Esophagus muscularis mucosa (tissue), 4 donors: Measurements from ENCODE around the gene EFR3B. TPM values are rescaled to one million over a fixed set of nuclear protein-coding genes. Genes with fewer than 3 reads are reported as not detected.
A peak's percentile ranks its signal among the peaks of the same experiment; 100 is the strongest.

Experiments used
- DNase-seq: peaks from one replicate; pipeline ENCODE4 v3.0.0-alpha.2; 2017; ENCODE audit errors: extremely low spot score
- H3K27ac ChIP-seq, 4 donors: fragments of 200-600 bp; sonication (generic); replicated peaks in 1 of 4; 1 replicate in 3 of 4; 2 replicates in 1 of 4; pipeline ENCODE4 v1.5.1; 2016 to 2019; ENCODE audit warnings: mild to moderate bottlenecking in 1 of 4
- H3K27me3 ChIP-seq, 4 donors: fragments of 200-600 bp; sonication (generic); one replicate each; pipeline versions ENCODE4 v1.5.1 to v1.6.0; 2016 to 2019
- H3K36me3 ChIP-seq, 4 donors: fragments of 200-600 bp; sonication (generic); one replicate each; pipeline ENCODE4 v1.5.1; 2016 to 2019
- H3K4me1 ChIP-seq, 4 donors: fragments of 200-600 bp; sonication (generic); one replicate each; pipeline ENCODE4 v1.5.1; 2016 to 2019
- H3K4me3 ChIP-seq, 4 donors: fragments of 200-600 bp; sonication (generic); 1 replicate in 2 of 4; 2 replicates in 2 of 4; pipeline ENCODE4 v1.5.1; 2016 to 2019; ENCODE audit warnings: mild to moderate bottlenecking in 4 of 4, moderate library complexity in 1 of 4
- H3K9me3 ChIP-seq, 4 donors: fragments of 200-600 bp; sonication (generic); 1 replicate in 3 of 4; 2 replicates in 1 of 4; pipeline ENCODE4 v1.5.1; 2016 to 2019
- CTCF ChIP-seq, 3 experiments: fragments of 200-600 bp in 2 of 3; fragments of 450-650 bp in 1 of 3; sonication (generic) in 2 of 3; IDR thresholded peaks; one replicate each; pipeline ENCODE4 v1.5.1; 2017 to 2019; ENCODE audit warnings: antibody characterized with exemption in 3 of 3, mild to moderate bottlenecking in 2 of 3, moderate library complexity in 1 of 3
- EP300 ChIP-seq: sonication (generic); formaldehyde crosslinking; IDR thresholded peaks from one replicate; pipeline ENCODE4 v1.6.1; 2017; ENCODE audit warnings: antibody characterized with exemption
- POLR2A ChIP-seq: fragments of 450-650 bp; IDR thresholded peaks from one replicate; pipeline ENCODE4 v1.6.1; 2017; ENCODE audit warnings: antibody characterized with exemption, moderate library complexity, mild to moderate bottlenecking, low read depth
- POLR2AphosphoS5 ChIP-seq, 2 donors: sonication (generic); formaldehyde crosslinking; IDR thresholded peaks; one replicate each; pipeline ENCODE4 v1.6.1; 2017; ENCODE audit warnings: antibody characterized with exemption in 2 of 2
- WGBS: methylation state at CpG from one replicate; pipeline ENCODE4 v1.1.5; 2018; 5-methylcytosine and 5-hydroxymethylcytosine counted together
- intact Hi-C: fragments of 100-400 bp; cut with DNase I; formaldehyde crosslinking; loops from one replicate; pipeline ENCODE4 v1.15.1; 2023
- total RNA-seq, 4 donors: library from RNA; depleted of rRNA; stranded (reverse); fragments of >200 nt; gene quantifications; one replicate each; pipeline versions ENCODE4 v1.1.0 to v1.2.1, GENCODE V29; 2016

Gene EFR3B
- total RNA-seq, 4 donors from 2014 or later, result 0.65 to 2.9 (median 1.00) TPM

- intact Hi-C loops, result no loop called here
- Histone ChIP-seq H3K4me3 (no peak overlapping the region), H3K4me1 (peaks cover 12 to 19% (median 17%) of the 10 kb centered on the region in 4 donors), H3K36me3 (no peaks in the 10 kb centered on the region), H3K27ac (peak overlapping the region in 2 of 4 donors; percentile 2 to 7), H3K9me3 (peaks cover 0 to 4% (median 2%) of the 10 kb centered on the region in 4 donors), H3K27me3 (no peaks in the 10 kb centered on the region)
- 43% methylated on average over 13 of the region's 13 CpGs for WGBS
- DNase-seq, result no peak
- TF ChIP-seq POLR2AphosphoS5 (IDR thresholded peaks at IDR 0.05) (no peak), EP300 (no peak), POLR2A (no peak), CTCF (IDR thresholded peaks at IDR 0.05) (no peak)
Measured at GRCh38 chr2:25063876-25064660, 22.2 kb downstream of the EFR3B start.

GRCh38 chr2:25065768-25066167 is 23.9 kb downstream of the EFR3B start:
- DNase-seq, result no peak
- Histone ChIP-seq H3K4me3 (no peak overlapping the region), H3K4me1 (peaks cover 12 to 19% (median 17%) of the 10 kb centered on the region in 4 donors), H3K27ac (no peak overlapping the region), H3K36me3 (no peaks in the 10 kb centered on the region), H3K9me3 (peaks cover 0 to 4% (median 2%) of the 10 kb centered on the region in 4 donors), H3K27me3 (no peaks in the 10 kb centered on the region)
- 90% methylated on average over 4 of the region's 4 CpGs for WGBS
- TF ChIP-seq CTCF (IDR thresholded peaks at IDR 0.05) (no peak), EP300 (no peak), POLR2A (no peak), POLR2AphosphoS5 (IDR thresholded peaks at IDR 0.05) (no peak)
- intact Hi-C loops, result no loop called here

- Histone ChIP-seq H3K36me3 (no peaks in the 10 kb centered on the region), H3K27me3 (no peaks in the 10 kb centered on the region), H3K27ac (no peak overlapping the region), H3K4me3 (no peak overlapping the region), H3K4me1 (peaks cover 12 to 19% (median 17%) of the 10 kb centered on the region in 4 donors), H3K9me3 (peaks cover 0 to 4% (median 2%) of the 10 kb centered on the region in 4 donors)
- TF ChIP-seq CTCF (IDR thresholded peaks at IDR 0.05), result no peak
- TF ChIP-seq POLR2A, result no peak
- no peak for TF ChIP-seq EP300
- no peak for TF ChIP-seq POLR2AphosphoS5 (IDR thresholded peaks at IDR 0.05)
- WGBS, result 88% methylated on average over 2 of the region's 2 CpGs
- DNase-seq, result no peak
- intact Hi-C loops, result no loop called here
Measured at GRCh38 chr2:25066455-25066854, 24.6 kb downstream of the EFR3B start.

- Histone ChIP-seq H3K4me3 (no peak overlapping the region), H3K9me3 (peaks cover 0 to 4% (median 2%) of the 10 kb centered on the region in 4 donors), H3K36me3 (no peaks in the 10 kb centered on the region), H3K27me3 (no peaks in the 10 kb centered on the region), H3K27ac (no peak overlapping the region), H3K4me1 (peaks cover 12 to 18% (median 17%) of the 10 kb centered on the region in 4 donors)
- TF ChIP-seq POLR2AphosphoS5 (IDR thresholded peaks at IDR 0.05) (no peak), EP300 (no peak), POLR2A (no peak), CTCF (IDR thresholded peaks at IDR 0.05) (no peak)
- intact Hi-C loops, result no loop called here
- DNase-seq, result no peak
- WGBS, result 62% methylated on average over 5 of the region's 5 CpGs
Measured at GRCh38 chr2:25068217-25068616, 26.3 kb downstream of the EFR3B start.
